ENCODE data around the gene PUM2.

PUM2 gene

GRCh38 chr2:20231159-20231558 is 119.5 kb downstream of the PUM2 start:
- Histone ChIP-seq H3K9me3 (ENCODE audit: control insufficient read depth, low read length) (no peaks in the 10 kb centered on the region), H3K9ac (no peak overlapping the region), H3K4me1 (no peaks in the 10 kb centered on the region), H3K27ac (no peak overlapping the region), H2AFZ (no peak overlapping the region), H3K36me3 (ENCODE audit: control insufficient read depth, insufficient read depth, low read length) (no peaks in the 10 kb centered on the region), H3K4me3 (ENCODE audit: low read depth, low read length) (no peak overlapping the region), H3K4me2 (ENCODE audit: low read length) (no peak overlapping the region), H3K27me3 (ENCODE audit: control insufficient read depth, insufficient read depth, low read length) (no peaks in the 10 kb centered on the region), H3K79me2 (no peaks in the 10 kb centered on the region)
- TF ChIP-seq CTCF (IDR thresholded peaks at IDR 0.05) = no peak

GRCh38 chr2:20230114-20230425 is 120.6 kb downstream of the PUM2 start:
- Histone ChIP-seq H3K9ac (no peak overlapping the region), H2AFZ (no peak overlapping the region), H3K36me3 (ENCODE audit: control insufficient read depth, insufficient read depth, low read length) (no peaks in the 10 kb centered on the region), H3K79me2 (no peaks in the 10 kb centered on the region), H3K9me3 (ENCODE audit: control insufficient read depth, low read length) (no peaks in the 10 kb centered on the region), H3K27ac (no peak overlapping the region), H3K4me2 (ENCODE audit: low read length) (no peak overlapping the region), H3K4me3 (ENCODE audit: low read depth, low read length) (no peak overlapping the region), H3K27me3 (ENCODE audit: control insufficient read depth, insufficient read depth, low read length) (no peaks in the 10 kb centered on the region), H3K4me1 (no peaks in the 10 kb centered on the region)
- TF ChIP-seq CTCF (IDR thresholded peaks at IDR 0.05) = no peak

GRCh38 chr2:20229322-20230113 is 121.1 kb downstream of the PUM2 start:
- H3K4me2 ChIP-seq (ENCODE audit: low read length) = no peak overlapping the region
- H3K4me1 ChIP-seq = no peaks in the 10 kb centered on the region
- H3K27ac ChIP-seq = no peak overlapping the region
- no peaks in the 10 kb centered on the region for H3K79me2 ChIP-seq
- no peaks in the 10 kb centered on the region for H3K27me3 ChIP-seq (ENCODE audit: control insufficient read depth, insufficient read depth, low read length)
- H3K36me3 ChIP-seq (ENCODE audit: control insufficient read depth, insufficient read depth, low read length) = no peaks in the 10 kb centered on the region
- no peak overlapping the region for H3K4me3 ChIP-seq (ENCODE audit: low read depth, low read length)
- TF ChIP-seq CTCF (IDR thresholded peaks at IDR 0.05) = no peak
- no peak overlapping the region for H3K9ac ChIP-seq
- H2AFZ ChIP-seq = no peak overlapping the region
- no peaks in the 10 kb centered on the region for H3K9me3 ChIP-seq (ENCODE audit: control insufficient read depth, low read length)

GRCh38 chr2:20227894-20228505 is 122.6 kb downstream of the PUM2 start:
- Histone ChIP-seq H3K79me2 (no peaks in the 10 kb centered on the region), H3K27me3 (ENCODE audit: control insufficient read depth, insufficient read depth, low read length) (no peaks in the 10 kb centered on the region)
- no peak for TF ChIP-seq CTCF (IDR thresholded peaks at IDR 0.05)

GRCh38 chr2:20226152-20226545 is 124.5 kb downstream of the PUM2 start:
- Histone ChIP-seq H3K27ac (no peak overlapping the region), H3K79me2 (no peaks in the 10 kb centered on the region), H3K27me3 (ENCODE audit: control insufficient read depth, insufficient read depth, low read length) (no peaks in the 10 kb centered on the region), H3K9me3 (ENCODE audit: control insufficient read depth, low read length) (no peaks in the 10 kb centered on the region), H3K4me2 (ENCODE audit: low read length) (no peak overlapping the region), H3K4me3 (ENCODE audit: low read depth, low read length) (no peak overlapping the region), H2AFZ (no peak overlapping the region), H3K9ac (no peak overlapping the region), H3K4me1 (peaks cover 2% of the 10 kb centered on the region), H3K36me3 (ENCODE audit: control insufficient read depth, insufficient read depth, low read length) (no peaks in the 10 kb centered on the region)
- TF ChIP-seq CTCF (IDR thresholded peaks at IDR 0.05) = no peak

More at GRCh38 chr2:20227894-20228505, 122.6 kb downstream of the PUM2 start:
- H3K9ac ChIP-seq = no peak overlapping the region
- no peak overlapping the region for H3K4me3 ChIP-seq (ENCODE audit: low read depth, low read length)
- no peak overlapping the region for H3K4me2 ChIP-seq (ENCODE audit: low read length)
- H2AFZ ChIP-seq = no peak overlapping the region
- no peaks in the 10 kb centered on the region for H3K36me3 ChIP-seq (ENCODE audit: control insufficient read depth, insufficient read depth, low read length)
- peaks cover 2% of the 10 kb centered on the region for H3K4me1 ChIP-seq
- H3K27ac ChIP-seq = no peak overlapping the region
- no peaks in the 10 kb centered on the region for H3K9me3 ChIP-seq (ENCODE audit: control insufficient read depth, low read length)
